GM12892 (cell line): ENCODE measurements around the gene FKBP9.

Experiments used
- POLR2A ChIP-seq: IDR thresholded peaks from 2 replicates; pipeline ENCODE4 v1.6.1; 2011; ENCODE audit warnings: low read depth, low read length, control low read depth
- TAF1 ChIP-seq: IDR thresholded peaks from 2 replicates; pipeline ENCODE4 v1.6.1; 2011; ENCODE audit warnings: low read depth, mild to moderate bottlenecking, control low read depth, low read length, borderline replicate concordance

GRCh38 chr7:33039903-33040292 is 82.7 kb downstream of the FKBP9 start:
- no peak for TF ChIP-seq POLR2A
- no peak for TF ChIP-seq TAF1
